ENCODE measurements around the gene LGR6.

LGR6 gene

DNA sequence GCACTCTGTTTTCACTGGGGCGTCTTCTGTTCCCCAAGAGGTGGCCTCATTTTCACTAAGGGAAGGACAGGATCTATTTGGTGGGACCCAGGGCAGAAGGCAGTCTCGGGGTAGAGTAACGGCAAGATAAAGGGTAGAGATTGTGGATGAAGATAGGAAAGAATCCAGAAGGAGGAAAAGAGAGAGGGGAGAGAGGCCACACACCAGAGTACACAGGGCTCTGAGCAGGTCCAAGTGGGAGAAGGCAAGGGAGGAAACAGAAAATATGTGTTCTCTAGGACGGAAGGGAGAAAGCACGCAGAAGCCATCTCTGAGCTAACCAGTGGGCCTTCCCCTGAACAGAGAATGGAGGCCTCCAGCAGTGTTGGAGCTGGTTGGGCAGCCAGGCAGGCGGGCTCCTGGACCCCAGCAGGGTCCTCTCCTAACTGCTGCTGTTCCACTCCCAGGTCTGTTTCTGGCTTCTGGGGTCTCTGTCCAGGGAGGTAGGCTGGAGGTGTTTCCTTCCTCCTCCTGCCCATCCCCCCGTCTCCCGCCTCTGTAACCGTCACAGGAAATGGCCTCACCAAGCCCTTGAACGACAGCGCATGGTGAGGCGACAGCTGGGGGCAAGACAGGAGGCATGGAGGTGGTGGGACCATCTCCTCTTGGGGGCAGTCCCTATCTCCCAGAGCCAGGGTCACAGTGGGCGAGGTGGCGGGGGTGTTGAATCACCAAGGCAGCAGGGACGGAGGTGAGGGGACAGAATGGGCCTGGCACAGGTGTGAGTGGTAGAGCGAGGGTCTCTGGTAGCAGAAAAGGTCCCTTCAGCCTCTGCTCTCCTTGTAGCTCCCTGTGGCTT lies 33.8 kb upstream of the LGR6 start:
- no peaks in the 10 kb centered on the region for H3F3A ChIP-seq (ENCODE audit: insufficient read depth, low read length)
- H3K9ac ChIP-seq (ENCODE audit: low read length) = peak overlapping the region; percentile 93
- no peaks in the 10 kb centered on the region for H3K27me3 ChIP-seq (ENCODE audit: insufficient read depth, low read length)
- no peaks in the 10 kb centered on the region for H3K79me2 ChIP-seq (ENCODE audit: insufficient read depth, low read length)
- H3K4me2 ChIP-seq (ENCODE audit: low read length) = peak overlapping the region; percentile 93
- no peak overlapping the region for H2AFZ ChIP-seq (ENCODE audit: low read length)
- TF ChIP-seq CTCF (IDR thresholded peaks at IDR 0.05; ENCODE audit: low read length) = no peak; the same call in 1 of the 2 replicates
- no peak for TF ChIP-seq EZH2 (IDR thresholded peaks at IDR 0.05; ENCODE audit: borderline replicate concordance, low read length)
- H3K4me1 ChIP-seq (ENCODE audit: insufficient read depth, low read length, severe bottlenecking) = peaks cover 70% of the 10 kb centered on the region
- H4K20me1 ChIP-seq (ENCODE audit: insufficient read depth, low read length) = no peaks in the 10 kb centered on the region
- H3K36me3 ChIP-seq (ENCODE audit: insufficient read depth, low read length) = peaks cover 37% of the 10 kb centered on the region; the same call in 1 of the 2 replicates
- H3K4me3 ChIP-seq (ENCODE audit: low read depth, low read length, poor library complexity, severe bottlenecking) = peak overlapping the region; percentile 71
- no peaks in the 10 kb centered on the region for H3K9me2 ChIP-seq (ENCODE audit: low read depth, low read length)
- no peaks in the 10 kb centered on the region for H3K9me3 ChIP-seq (ENCODE audit: low read length)
- H3K27ac ChIP-seq (ENCODE audit: low read depth, low read length, poor library complexity, severe bottlenecking) = peak overlapping the region; percentile 95

DNA sequence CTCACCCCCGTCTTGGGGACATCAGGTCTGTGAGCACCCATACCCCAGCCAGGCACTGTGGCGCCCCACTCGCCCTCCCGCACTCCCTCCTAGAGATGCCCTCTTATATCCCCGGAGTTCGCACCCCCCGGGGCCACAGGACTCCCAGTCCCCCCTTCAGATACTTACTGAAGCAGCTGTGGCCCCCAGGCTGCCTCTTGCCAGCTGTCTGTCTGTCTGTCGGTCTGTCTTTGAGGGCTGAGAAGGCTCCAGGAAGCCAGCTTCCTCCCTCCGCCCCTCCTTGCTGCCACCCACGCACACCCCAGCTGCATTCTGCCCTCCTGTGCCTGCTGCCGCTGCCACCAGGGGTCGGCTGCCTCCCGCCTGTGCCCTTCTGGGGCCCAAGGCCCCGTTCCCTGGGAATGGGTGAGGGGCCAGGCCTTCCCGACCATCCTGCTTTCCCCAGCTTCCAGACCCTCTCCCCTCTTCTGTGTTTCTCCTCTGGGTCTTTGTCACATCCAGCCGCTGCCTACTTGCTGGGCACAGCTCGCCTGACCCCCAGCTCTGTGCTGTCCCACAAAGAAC lies 33.1 kb upstream of the LGR6 start, which contains the start of gene PTPN7:
TSS of gene PTPN7 (minus strand) at position 226 of the 564 bp plus-strand sequence. CDS start 1,200 bp downstream, outside the sequence.
- no peaks in the 10 kb centered on the region for H3K9me3 ChIP-seq (ENCODE audit: low read length)
- peak within 1 kb of the TSS; percentile 93 for H3K9ac ChIP-seq (ENCODE audit: low read length)
- TF ChIP-seq EZH2 (IDR thresholded peaks at IDR 0.05; ENCODE audit: borderline replicate concordance, low read length) (no peak), CTCF (IDR thresholded peaks at IDR 0.05; ENCODE audit: low read length) (peak; percentile 72)
- H3K9me2 ChIP-seq (ENCODE audit: low read depth, low read length) = no peaks in the 10 kb centered on the region
- peak within 1 kb of the TSS; percentile 95 for H3K27ac ChIP-seq (ENCODE audit: low read depth, low read length, poor library complexity, severe bottlenecking)
- peak within 1 kb of the TSS; percentile 71 for H3K4me3 ChIP-seq (ENCODE audit: low read depth, low read length, poor library complexity, severe bottlenecking)
- H3K36me3 ChIP-seq (ENCODE audit: insufficient read depth, low read length) = peaks cover 30% of the 10 kb centered on the region; the same call in 1 of the 2 replicates
- H2AFZ ChIP-seq (ENCODE audit: low read length) = no peak within 1 kb of the TSS
- no peaks in the 10 kb centered on the region for H3K27me3 ChIP-seq (ENCODE audit: insufficient read depth, low read length)
- peaks cover 65% of the 10 kb centered on the region for H3K4me1 ChIP-seq (ENCODE audit: insufficient read depth, low read length, severe bottlenecking)
- no peaks in the 10 kb centered on the region for H3F3A ChIP-seq (ENCODE audit: insufficient read depth, low read length)
- H3K4me2 ChIP-seq (ENCODE audit: low read length) = peak within 1 kb of the TSS; percentile 93
- no peaks in the 10 kb centered on the region for H4K20me1 ChIP-seq (ENCODE audit: insufficient read depth, low read length)
- no peaks in the 10 kb centered on the region for H3K79me2 ChIP-seq (ENCODE audit: insufficient read depth, low read length)

DNA sequence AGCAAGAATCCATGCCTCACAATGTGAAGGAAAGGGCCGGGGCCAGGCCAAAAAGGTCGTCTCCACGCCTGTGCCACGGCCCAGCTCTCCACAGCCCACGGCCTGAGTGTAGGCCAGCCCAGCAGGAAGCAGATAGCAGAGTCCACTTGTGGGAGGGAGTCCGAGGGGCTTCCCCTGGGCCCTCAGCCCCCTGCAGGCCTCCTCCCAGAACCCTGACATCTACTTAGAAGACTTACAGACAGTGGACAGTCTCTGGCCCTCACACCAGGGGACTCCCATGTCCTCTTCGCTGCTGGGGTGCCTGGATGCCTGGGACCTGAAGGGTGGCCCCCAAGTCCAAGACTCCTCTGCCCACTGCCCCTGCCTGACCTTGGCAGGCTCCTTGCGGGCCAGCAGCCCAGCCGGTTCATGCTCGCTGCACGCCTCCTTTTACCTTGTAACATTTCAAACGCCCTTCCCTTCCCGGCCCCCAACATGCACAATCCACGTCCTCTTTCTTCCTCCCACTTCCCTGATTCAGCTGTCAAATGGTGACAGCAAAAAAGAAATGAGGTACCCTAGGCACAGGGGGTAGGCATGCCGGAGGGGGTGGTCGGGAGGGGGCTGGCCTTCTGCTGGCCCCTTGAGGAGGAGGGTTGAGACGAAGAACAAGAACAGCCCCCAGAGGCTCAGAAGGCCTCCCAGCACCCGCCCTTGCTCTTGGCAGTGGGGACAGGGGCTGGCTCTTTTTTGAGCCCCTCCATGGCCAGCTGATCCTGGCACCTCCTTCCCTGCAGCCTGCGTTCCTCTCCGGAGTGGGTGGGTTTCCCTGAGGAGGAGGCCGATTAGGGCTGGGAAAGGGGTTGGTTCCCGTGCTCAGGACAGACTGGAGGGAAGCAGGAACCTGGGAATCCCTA lies 32.2 kb upstream of the LGR6 start:
- no peak overlapping the region for H2AFZ ChIP-seq (ENCODE audit: low read length)
- no peaks in the 10 kb centered on the region for H3K9me2 ChIP-seq (ENCODE audit: low read depth, low read length)
- peaks cover 65% of the 10 kb centered on the region for H3K4me1 ChIP-seq (ENCODE audit: insufficient read depth, low read length, severe bottlenecking)
- H4K20me1 ChIP-seq (ENCODE audit: insufficient read depth, low read length) = no peaks in the 10 kb centered on the region
- peak overlapping the region; percentile 71 for H3K4me3 ChIP-seq (ENCODE audit: low read depth, low read length, poor library complexity, severe bottlenecking)
- no peak for TF ChIP-seq CTCF (IDR thresholded peaks at IDR 0.05; ENCODE audit: low read length)
- TF ChIP-seq EZH2 (IDR thresholded peaks at IDR 0.05; ENCODE audit: borderline replicate concordance, low read length) = no peak
- peak overlapping the region; percentile 93 for H3K4me2 ChIP-seq (ENCODE audit: low read length)
- H3K27me3 ChIP-seq (ENCODE audit: insufficient read depth, low read length) = no peaks in the 10 kb centered on the region
- H3K79me2 ChIP-seq (ENCODE audit: insufficient read depth, low read length) = no peaks in the 10 kb centered on the region
- peak overlapping the region; percentile 93; the same call in 1 of the 2 replicates for H3K9ac ChIP-seq (ENCODE audit: low read length)
- H3K36me3 ChIP-seq (ENCODE audit: insufficient read depth, low read length) = peaks cover 23% of the 10 kb centered on the region; the same call in 1 of the 2 replicates
- H3K9me3 ChIP-seq (ENCODE audit: low read length) = no peaks in the 10 kb centered on the region
- no peaks in the 10 kb centered on the region for H3F3A ChIP-seq (ENCODE audit: insufficient read depth, low read length)
- H3K27ac ChIP-seq (ENCODE audit: low read depth, low read length, poor library complexity, severe bottlenecking) = peak overlapping the region; percentile 95

Measured in OCI-LY1 (cell line).